Stimulated activated CD4-positive, alpha-beta T cell treated with anti-CD3 and anti-CD28 coated beads, Interleukin-12 subunit alpha, Interleukin-12 subunit beta, amount 100 ng/mL, for 48 hours (primary cell): Measurements from ENCODE around the gene ZNF20.

Experiments
- DNase-seq, 3 donors: peaks; one replicate each; pipeline ENCODE4 v3.0.0-alpha.2; 2020; ENCODE audit warnings: low read depth in 2 of 3, low spot score in 1 of 3

The ZNF20 gene

GRCh38 chr19:12139885-12140544, at the start of gene ZNF20:
Gene ZNF20, minus strand, starts transcription at chr19:12140350. Its CDS starts 168 bp downstream, at chr19:12140182.
- peak; percentile 82 to 92 (median 91) for DNase-seq

GRCh38 chr19:12187625-12188024, 47.5 kb upstream of the ZNF20 start:
- no peak for DNase-seq

GRCh38 chr19:12180377-12180776, 40.2 kb upstream of the ZNF20 start:
- no peak for DNase-seq

GRCh38 chr19:12166626-12167025, 26.5 kb upstream of the ZNF20 start:
- no peak for DNase-seq

GRCh38 chr19:12163826-12164225, 23.7 kb upstream of the ZNF20 start:
- DNase-seq = no peak

- DNase-seq = peak; percentile 89 to 91 (median 90)
Observed at GRCh38 chr19:12162882-12163806, 23.0 kb upstream of the ZNF20 start, which contains the start of gene ZNF136. Gene ZNF136, plus strand, starts transcription at chr19:12163096. Its CDS starts 108 bp downstream, at chr19:12163204.

- no peak for DNase-seq
Observed at GRCh38 chr19:12162513-12162881, 22.3 kb upstream of the ZNF20 start.

GRCh38 chr19:12159773-12160414, 19.7 kb upstream of the ZNF20 start:
- no peak for DNase-seq

GRCh38 chr19:12156223-12157058, 16.3 kb upstream of the ZNF20 start, which contains the start of gene ZNF625:
Gene ZNF625, minus strand, starts transcription at chr19:12156734. Its CDS starts 176 bp downstream, at chr19:12156558.
- peak; percentile 23 to 40 (median 36) for DNase-seq

- DNase-seq = no peak
Observed at GRCh38 chr19:12155324-12155860, 15.2 kb upstream of the ZNF20 start.

- DNase-seq = no peak
Observed at GRCh38 chr19:12145348-12145747, 5.2 kb upstream of the ZNF20 start.

- DNase-seq = no peak
Observed at GRCh38 chr19:12141405-12141736, 1.2 kb upstream of the ZNF20 start.

GRCh38 chr19:12140545-12141404, 625 bp upstream of the ZNF20 start:
- DNase-seq = peak; percentile 78 to 84 (median 80)

- DNase-seq = no peak
Observed at GRCh38 chr19:12139269-12139668, 881 bp downstream of the ZNF20 start.

GRCh38 chr19:12137221-12137940, 2.8 kb downstream of the ZNF20 start:
- DNase-seq = peak in 1 of 3 donors; percentile 10

GRCh38 chr19:12133069-12133468, 7.1 kb downstream of the ZNF20 start:
- DNase-seq = no peak

- no peak for DNase-seq
Observed at GRCh38 chr19:12126707-12127106, 13.4 kb downstream of the ZNF20 start.

- DNase-seq = no peak
Observed at GRCh38 chr19:12117201-12117970, 22.8 kb downstream of the ZNF20 start.
